ENCODE data around the gene KCNMA1. TPM values are rescaled to one million over a fixed set of nuclear protein-coding genes. Genes with fewer than 3 reads are reported as not detected.

Gene KCNMA1
- total RNA-seq, 1 experiment from 2014 or later = 143 TPM

DNA sequence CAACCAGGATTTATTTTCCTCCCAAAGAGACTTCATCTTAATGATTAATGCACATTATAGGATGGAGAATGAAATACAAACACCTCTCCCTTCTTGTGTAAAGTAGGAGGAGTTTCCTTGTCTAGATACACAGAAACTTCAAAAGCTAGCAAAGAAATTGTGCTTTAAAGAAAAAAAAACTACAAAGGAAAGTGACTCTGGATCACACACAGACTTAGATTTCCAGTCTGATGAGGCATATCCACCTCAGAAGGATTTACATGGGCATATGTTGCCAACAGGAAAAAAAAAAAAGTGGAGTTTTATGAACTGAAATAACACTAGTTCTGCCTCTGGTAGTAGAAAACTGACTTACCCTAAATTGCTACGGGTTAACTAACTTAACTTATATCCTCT, 449.6 kb downstream of the KCNMA1 start:
- Histone ChIP-seq H3K79me2 (ENCODE audit: low read length) (no peaks in the 10 kb centered on the region), H3K27ac (ENCODE audit: low read length) (no peak overlapping the region), H3K4me3 (ENCODE audit: low read length) (no peak overlapping the region), H3K4me2 (ENCODE audit: low read length) (no peak overlapping the region), H3K27me3 (ENCODE audit: low read length) (no peaks in the 10 kb centered on the region), H2AFZ (ENCODE audit: low read length) (no peak overlapping the region), H3K9ac (ENCODE audit: low read length) (no peak overlapping the region), H3K9me3 (ENCODE audit: low read length) (no peaks in the 10 kb centered on the region), H3F3A (ENCODE audit: low read length, unreplicated experiment) (no peaks in the 10 kb centered on the region), H3K9me2 (replicated peaks; ENCODE audit: low read length) (peaks cover 6% of the 10 kb centered on the region; the same call in 1 of the 2 replicates), H3K36me3 (ENCODE audit: low read depth, low read length) (no peaks in the 10 kb centered on the region), H3K4me1 (ENCODE audit: insufficient read depth, low read length) (peaks cover 18% of the 10 kb centered on the region), H4K20me1 (ENCODE audit: low read length) (no peaks in the 10 kb centered on the region)
- TF ChIP-seq EZH2phosphoT487 (IDR thresholded peaks at IDR 0.05; ENCODE audit: borderline replicate concordance, low read length) = no peak
- TF ChIP-seq, protein P1, sequence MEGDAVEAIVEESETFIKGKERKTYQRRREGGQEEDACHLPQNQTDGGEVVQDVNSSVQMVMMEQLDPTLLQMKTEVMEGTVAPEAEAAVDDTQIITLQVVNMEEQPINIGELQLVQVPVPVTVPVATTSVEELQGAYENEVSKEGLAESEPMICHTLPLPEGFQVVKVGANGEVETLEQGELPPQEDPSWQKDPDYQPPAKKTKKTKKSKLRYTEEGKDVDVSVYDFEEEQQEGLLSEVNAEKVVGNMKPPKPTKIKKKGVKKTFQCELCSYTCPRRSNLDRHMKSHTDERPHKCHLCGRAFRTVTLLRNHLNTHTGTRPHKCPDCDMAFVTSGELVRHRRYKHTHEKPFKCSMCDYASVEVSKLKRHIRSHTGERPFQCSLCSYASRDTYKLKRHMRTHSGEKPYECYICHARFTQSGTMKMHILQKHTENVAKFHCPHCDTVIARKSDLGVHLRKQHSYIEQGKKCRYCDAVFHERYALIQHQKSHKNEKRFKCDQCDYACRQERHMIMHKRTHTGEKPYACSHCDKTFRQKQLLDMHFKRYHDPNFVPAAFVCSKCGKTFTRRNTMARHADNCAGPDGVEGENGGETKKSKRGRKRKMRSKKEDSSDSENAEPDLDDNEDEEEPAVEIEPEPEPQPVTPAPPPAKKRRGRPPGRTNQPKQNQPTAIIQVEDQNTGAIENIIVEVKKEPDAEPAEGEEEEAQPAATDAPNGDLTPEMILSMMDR (conservative IDR thresholded peaks at IDR 0.05; ENCODE audit: low read depth, low read length) = no peak
- TF ChIP-seq EZH2 (IDR thresholded peaks at IDR 0.05; ENCODE audit: low read length, unreplicated experiment) = no peak
- BruUV-seq (replicated peaks) = no TSS peak
- ATAC-seq (no peak), DNase-seq (no peak)
- ChIA-PET POLR2A (ENCODE audit: unreplicated experiment) (no interaction called here), CTCF (interaction anchor here (0.6 kb wide), 2 partner anchors 117 to 203 kb away, joined by 3 read pairs; no protein-coding TSS in a partner anchor)
- intact Hi-C loops (cut with micrococcal nuclease) = no loop called here

DNA sequence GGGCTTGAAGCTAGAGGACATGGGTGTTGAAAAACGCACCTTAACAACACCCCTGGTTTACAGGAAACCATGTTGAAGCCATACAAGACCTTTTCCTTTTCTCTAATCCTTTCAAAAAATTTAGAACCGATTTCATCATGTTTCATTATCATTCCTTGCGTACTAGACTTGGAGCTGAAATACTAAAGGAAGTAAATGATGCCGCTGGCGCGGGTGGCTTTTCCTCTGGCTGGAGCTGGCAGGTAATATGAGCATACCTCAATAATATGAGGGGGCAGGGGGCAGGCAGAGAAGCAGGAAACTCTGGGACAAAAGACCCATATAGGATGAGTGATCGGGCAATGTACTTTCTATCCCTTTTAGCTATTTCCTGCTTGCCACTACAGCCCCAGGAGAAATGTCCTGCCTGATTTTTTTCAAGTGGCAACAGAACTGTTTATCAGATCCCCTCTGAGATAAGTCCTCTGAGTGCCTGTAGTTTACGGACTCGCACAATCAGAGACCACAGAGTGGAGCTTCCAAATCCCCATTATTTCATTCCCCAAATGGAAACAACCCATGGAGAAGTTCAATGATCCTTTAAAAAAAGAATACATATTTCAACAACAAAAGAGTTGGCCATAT, 450.1 kb downstream of the KCNMA1 start:
- DNase-seq (no peak), ATAC-seq (no peak)
- CTCF ChIA-PET = interaction anchor here (0.6 kb wide), 4 partner anchors 55 to 204 kb away, joined by 3 to 4 read pairs (median 3); no protein-coding TSS in a partner anchor
- Histone ChIP-seq H4K20me1 (ENCODE audit: low read length) (no peaks in the 10 kb centered on the region), H3K9me3 (ENCODE audit: low read length) (no peaks in the 10 kb centered on the region), H3K4me1 (ENCODE audit: insufficient read depth, low read length) (peaks cover 13% of the 10 kb centered on the region), H3K36me3 (ENCODE audit: low read depth, low read length) (no peaks in the 10 kb centered on the region), H3K4me2 (ENCODE audit: low read length) (no peak overlapping the region), H2AFZ (ENCODE audit: low read length) (no peak overlapping the region), H3K9me2 (replicated peaks; ENCODE audit: low read length) (peaks cover 6% of the 10 kb centered on the region; the same call in 1 of the 2 replicates), H3K27ac (ENCODE audit: low read length) (no peak overlapping the region), H3K79me2 (ENCODE audit: low read length) (no peaks in the 10 kb centered on the region), H3K4me3 (ENCODE audit: low read length) (no peak overlapping the region), H3K9ac (ENCODE audit: low read length) (no peak overlapping the region), H3F3A (ENCODE audit: low read length, unreplicated experiment) (no peaks in the 10 kb centered on the region), H3K27me3 (ENCODE audit: low read length) (no peaks in the 10 kb centered on the region)
- POLR2A ChIA-PET (ENCODE audit: unreplicated experiment) = no interaction called here
- BruUV-seq (replicated peaks) = no TSS peak
- TF ChIP-seq EZH2phosphoT487 (IDR thresholded peaks at IDR 0.05; ENCODE audit: borderline replicate concordance, low read length) (no peak), EZH2 (IDR thresholded peaks at IDR 0.05; ENCODE audit: low read length, unreplicated experiment) (no peak)
- TF ChIP-seq, protein P1 (conservative IDR thresholded peaks at IDR 0.05; ENCODE audit: low read depth, low read length) = no peak
- intact Hi-C loops (cut with micrococcal nuclease) = no loop called here

DNA sequence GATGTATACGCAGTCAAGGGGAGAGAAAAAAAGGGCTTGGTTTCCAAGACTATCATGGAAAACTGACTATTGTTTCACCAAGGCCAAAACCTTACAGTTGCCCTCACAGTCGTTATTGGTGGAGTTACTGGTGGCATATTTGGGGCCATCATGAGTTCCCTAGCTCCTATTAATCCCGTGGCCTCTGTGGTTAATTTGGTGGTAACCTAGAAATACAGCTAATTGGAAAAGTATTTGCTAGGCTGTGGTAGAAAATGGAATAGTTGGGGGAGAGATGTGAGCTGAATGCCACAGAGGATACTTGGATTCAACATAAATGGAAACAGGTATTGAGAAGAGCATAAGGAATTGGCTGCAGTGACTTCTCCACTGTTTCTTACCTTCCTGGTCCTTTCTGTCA, 450.7 kb downstream of the KCNMA1 start:
- H3F3A ChIP-seq (ENCODE audit: low read length, unreplicated experiment) = no peaks in the 10 kb centered on the region

More for the DNA sequence above, 450.7 kb downstream of the KCNMA1 start:
- no peak for ATAC-seq
- no peaks in the 10 kb centered on the region for H3K9me3 ChIP-seq (ENCODE audit: low read length)
- BruUV-seq (replicated peaks) = no TSS peak
- no peak for DNase-seq
- H3K79me2 ChIP-seq (ENCODE audit: low read length) = no peaks in the 10 kb centered on the region
- H3K36me3 ChIP-seq (ENCODE audit: low read depth, low read length) = no peaks in the 10 kb centered on the region
- TF ChIP-seq EZH2 (IDR thresholded peaks at IDR 0.05; ENCODE audit: low read length, unreplicated experiment) = no peak
- no peak for TF ChIP-seq EZH2phosphoT487 (IDR thresholded peaks at IDR 0.05; ENCODE audit: borderline replicate concordance, low read length)
- TF ChIP-seq, protein P1 (conservative IDR thresholded peaks at IDR 0.05; ENCODE audit: low read depth, low read length) = no peak
- no peak overlapping the region for H3K4me3 ChIP-seq (ENCODE audit: low read length)
- no peaks in the 10 kb centered on the region for H3K27me3 ChIP-seq (ENCODE audit: low read length)
- H3K4me2 ChIP-seq (ENCODE audit: low read length) = no peak overlapping the region
- H3K9ac ChIP-seq (ENCODE audit: low read length) = no peak overlapping the region
- no peak overlapping the region for H2AFZ ChIP-seq (ENCODE audit: low read length)
- POLR2A ChIA-PET (ENCODE audit: unreplicated experiment) = interaction anchor here (0.6 kb wide), 1 partner anchor 8 kb away, joined by 3 read pairs; no protein-coding TSS in a partner anchor
- CTCF ChIA-PET = interaction anchor here (0.6 kb wide), 2 partner anchors 56 to 67 kb away, joined by 3 to 4 read pairs; no protein-coding TSS in a partner anchor
- H3K27ac ChIP-seq (ENCODE audit: low read length) = no peak overlapping the region
- peaks cover 6% of the 10 kb centered on the region; the same call in 1 of the 2 replicates for H3K9me2 ChIP-seq (replicated peaks; ENCODE audit: low read length)
- intact Hi-C loops (cut with micrococcal nuclease) = no loop called here
- peaks cover 7% of the 10 kb centered on the region for H3K4me1 ChIP-seq (ENCODE audit: insufficient read depth, low read length)
- no peaks in the 10 kb centered on the region for H4K20me1 ChIP-seq (ENCODE audit: low read length)

All from PC-3 (cell line).